ENCODE measurements around the gene ZNF608.

The ZNF608 gene

GRCh38 chr5:124701873-124702425 is 44.5 kb downstream of the ZNF608 start:
- no peak for TF ChIP-seq CTCF (IDR thresholded peaks at IDR 0.05; ENCODE audit: low read depth, low read length)
- no peak overlapping the region for H3K4me3 ChIP-seq (ENCODE audit: low read depth, low read length)
- in situ Hi-C loops (cut with HindIII; ENCODE audit: low sequenced_read_pairs), result no loop called here
- DNase-seq (ENCODE audit: low read depth, low spot score), result no peak

- no peak for DNase-seq (ENCODE audit: low read depth, low spot score)
- H3K4me3 ChIP-seq (ENCODE audit: low read depth, low read length), result no peak overlapping the region
- no peak for TF ChIP-seq CTCF (IDR thresholded peaks at IDR 0.05; ENCODE audit: low read depth, low read length)
- in situ Hi-C loops (cut with HindIII; ENCODE audit: low sequenced_read_pairs), result no loop called here
Measured at GRCh38 chr5:124701016-124701415, 45.4 kb downstream of the ZNF608 start.

GRCh38 chr5:124700333-124700732 is 46.1 kb downstream of the ZNF608 start:
- in situ Hi-C loops (cut with HindIII; ENCODE audit: low sequenced_read_pairs), result no loop called here
- no peak for TF ChIP-seq CTCF (IDR thresholded peaks at IDR 0.05; ENCODE audit: low read depth, low read length)
- DNase-seq (ENCODE audit: low read depth, low spot score), result no peak
- no peak overlapping the region for H3K4me3 ChIP-seq (ENCODE audit: low read depth, low read length)

GRCh38 chr5:124698770-124699169 is 47.7 kb downstream of the ZNF608 start:
- no peak for TF ChIP-seq CTCF (IDR thresholded peaks at IDR 0.05; ENCODE audit: low read depth, low read length)
- no peak overlapping the region for H3K4me3 ChIP-seq (ENCODE audit: low read depth, low read length)
- in situ Hi-C loops (cut with HindIII; ENCODE audit: low sequenced_read_pairs), result no loop called here
- DNase-seq (ENCODE audit: low read depth, low spot score), result peak; percentile 37

- in situ Hi-C loops (cut with HindIII; ENCODE audit: low sequenced_read_pairs), result no loop called here
- DNase-seq (ENCODE audit: low read depth, low spot score), result peak; percentile 25
- no peak overlapping the region for H3K4me3 ChIP-seq (ENCODE audit: low read depth, low read length)
- no peak for TF ChIP-seq CTCF (IDR thresholded peaks at IDR 0.05; ENCODE audit: low read depth, low read length)
Measured at GRCh38 chr5:124697933-124698591, 48.4 kb downstream of the ZNF608 start.

GRCh38 chr5:124697501-124697900 is 48.9 kb downstream of the ZNF608 start:
- TF ChIP-seq CTCF (IDR thresholded peaks at IDR 0.05; ENCODE audit: low read depth, low read length), result no peak
- in situ Hi-C loops (cut with HindIII; ENCODE audit: low sequenced_read_pairs), result no loop called here
- H3K4me3 ChIP-seq (ENCODE audit: low read depth, low read length), result no peak overlapping the region
- DNase-seq (ENCODE audit: low read depth, low spot score), result no peak
